DOHH2 (cell line): ENCODE data around the gene KCTD21.

ENCODE experiments used
- H3F3A ChIP-seq: fragments of 200-600 bp; sonication (generic), shearing (Covaris generic); 2 replicates; pipeline ENCODE4 v1.6.0; 2016; ENCODE audit warnings: antibody characterized with exemption, mild to moderate bottlenecking; ENCODE audit not compliant: control insufficient read depth, insufficient read depth
- H3K27ac ChIP-seq: fragments of 200-600 bp; sonication (generic); 2 replicates; pipeline ENCODE4 v1.5.1; 2014; ENCODE audit warnings: low read depth, mild to moderate bottlenecking, low read length, moderate library complexity
- H3K27me3 ChIP-seq: fragments of 200-600 bp; sonication (generic); 2 replicates; pipeline ENCODE4 v1.6.1; 2014; ENCODE audit warnings: mild to moderate bottlenecking, low read length, mixed read lengths; ENCODE audit not compliant: control insufficient read depth
- H3K36me3 ChIP-seq: fragments of 200-600 bp; sonication (generic); 2 replicates; pipeline ENCODE4 v1.6.1; 2014; ENCODE audit warnings: mild to moderate bottlenecking, low read length, moderate library complexity, mixed read lengths; ENCODE audit not compliant: control insufficient read depth
- H3K4me1 ChIP-seq: fragments of 200-600 bp; sonication (generic); 2 replicates; pipeline ENCODE4 v1.6.1; 2014; ENCODE audit warnings: mild to moderate bottlenecking, low read length, mixed read lengths; ENCODE audit not compliant: control insufficient read depth
- H3K4me2 ChIP-seq: fragments of 200-600 bp; sonication (generic); 2 replicates; pipeline ENCODE4 v1.6.0; 2014; ENCODE audit warnings: mild to moderate bottlenecking, low read length, moderate library complexity
- H3K4me3 ChIP-seq: fragments of 200-600 bp; sonication (generic); 2 replicates; pipeline ENCODE4 v1.5.1; 2014; ENCODE audit warnings: mild to moderate bottlenecking, low read length, mixed read lengths
- H3K79me2 ChIP-seq: fragments of 200-600 bp; sonication (generic); 2 replicates; pipeline ENCODE4 v1.6.1; 2014; ENCODE audit warnings: mild to moderate bottlenecking, low read length, mixed read lengths; ENCODE audit not compliant: control insufficient read depth
- H3K9me2 ChIP-seq: fragments of 200-600 bp; sonication (generic); replicated peaks from 2 replicates; pipeline ENCODE4 v1.6.1; 2014; ENCODE audit warnings: mild to moderate bottlenecking, low read length, mixed read lengths; ENCODE audit not compliant: control insufficient read depth
- H3K9me3 ChIP-seq: fragments of 200-600 bp; sonication (generic); 2 replicates; pipeline ENCODE4 v1.6.1; 2014; ENCODE audit warnings: antibody characterized with exemption, low read length, mixed read lengths; ENCODE audit not compliant: control insufficient read depth, insufficient read depth
- H4K20me1 ChIP-seq: fragments of 200-600 bp; sonication (generic); 2 replicates; pipeline ENCODE4 v1.6.0; 2014; ENCODE audit warnings: low read depth, mild to moderate bottlenecking, antibody characterized with exemption, low read length, moderate library complexity; ENCODE audit not compliant: control insufficient read depth, insufficient read depth
- CTCF ChIP-seq: fragments of 200-600 bp; sonication (generic); IDR thresholded peaks from one replicate; pipeline ENCODE4 v1.5.1; 2014; ENCODE audit warnings: antibody characterized with exemption, mild to moderate bottlenecking, low read depth, low read length; ENCODE audit not compliant: poor library complexity, severe bottlenecking
- EZH2phosphoT487 ChIP-seq: fragments of 200-600 bp; sonication (generic); IDR thresholded peaks from 2 replicates; pipeline ENCODE4 v1.6.1; 2017; ENCODE audit warnings: borderline replicate concordance, mild to moderate bottlenecking, antibody characterized with exemption, low read length, moderate library complexity, mixed read lengths

Gene KCTD21

GRCh38 chr11:78209478-78209877 lies 21.1 kb upstream of the KCTD21 start:
- H3K79me2 ChIP-seq = no peaks in the 10 kb centered on the region
- no peaks in the 10 kb centered on the region for H3K27me3 ChIP-seq
- H3K4me3 ChIP-seq = no peak overlapping the region
- H3K4me2 ChIP-seq = no peak overlapping the region
- no peaks in the 10 kb centered on the region for H3K9me2 ChIP-seq
- TF ChIP-seq EZH2phosphoT487 = no peak
- no peaks in the 10 kb centered on the region for H4K20me1 ChIP-seq
- no peaks in the 10 kb centered on the region for H3F3A ChIP-seq
- H3K9me3 ChIP-seq = no peaks in the 10 kb centered on the region
- no peaks in the 10 kb centered on the region for H3K36me3 ChIP-seq
- H3K4me1 ChIP-seq = no peaks in the 10 kb centered on the region
- H3K27ac ChIP-seq = no peak overlapping the region

GRCh38 chr11:78208257-78209165 lies 20.1 kb upstream of the KCTD21 start:
- Histone ChIP-seq H4K20me1 (no peaks in the 10 kb centered on the region), H3K9me3 (no peaks in the 10 kb centered on the region), H3K79me2 (no peaks in the 10 kb centered on the region), H3K36me3 (no peaks in the 10 kb centered on the region), H3K9me2 (no peaks in the 10 kb centered on the region), H3K4me1 (no peaks in the 10 kb centered on the region), H3K27ac (no peak overlapping the region), H3K4me3 (no peak overlapping the region), H3F3A (no peaks in the 10 kb centered on the region), H3K4me2 (no peak overlapping the region), H3K27me3 (no peaks in the 10 kb centered on the region)
- TF ChIP-seq EZH2phosphoT487 (no peak), CTCF (no peak)

GRCh38 chr11:78207532-78208256 lies 19.3 kb upstream of the KCTD21 start:
- Histone ChIP-seq H3K4me2 (no peak overlapping the region), H3K79me2 (no peaks in the 10 kb centered on the region), H4K20me1 (no peaks in the 10 kb centered on the region), H3K4me3 (no peak overlapping the region), H3K36me3 (no peaks in the 10 kb centered on the region), H3K9me2 (no peaks in the 10 kb centered on the region), H3K9me3 (no peaks in the 10 kb centered on the region), H3K27ac (no peak overlapping the region), H3K27me3 (no peaks in the 10 kb centered on the region), H3F3A (no peaks in the 10 kb centered on the region), H3K4me1 (peaks cover 6% of the 10 kb centered on the region)
- TF ChIP-seq EZH2phosphoT487 (no peak), CTCF (no peak)

- Histone ChIP-seq H3K36me3 (no peaks in the 10 kb centered on the region), H3K27me3 (no peaks in the 10 kb centered on the region), H3K79me2 (no peaks in the 10 kb centered on the region)
Measured at GRCh38 chr11:78205691-78206090, 17.3 kb upstream of the KCTD21 start.

More at GRCh38 chr11:78205691-78206090, 17.3 kb upstream of the KCTD21 start:
- peaks cover 16% of the 10 kb centered on the region for H3K4me1 ChIP-seq
- no peaks in the 10 kb centered on the region for H3F3A ChIP-seq
- TF ChIP-seq CTCF = no peak
- no peak for TF ChIP-seq EZH2phosphoT487
- no peak overlapping the region for H3K4me2 ChIP-seq
- no peak overlapping the region for H3K27ac ChIP-seq
- no peak overlapping the region for H3K4me3 ChIP-seq
- no peaks in the 10 kb centered on the region for H3K9me2 ChIP-seq
- no peaks in the 10 kb centered on the region for H4K20me1 ChIP-seq
- H3K9me3 ChIP-seq = no peaks in the 10 kb centered on the region
